GM18858 (cell line): ENCODE measurements around the gene NAALADL2.

Experiments
- ATAC-seq: cut with Tn5 transposase; IDR thresholded peaks from one replicate; pipeline ENCODE4 v1.9.1; 2021; ENCODE audit not compliant: unreplicated experiment

NAALADL2 gene

DNA sequence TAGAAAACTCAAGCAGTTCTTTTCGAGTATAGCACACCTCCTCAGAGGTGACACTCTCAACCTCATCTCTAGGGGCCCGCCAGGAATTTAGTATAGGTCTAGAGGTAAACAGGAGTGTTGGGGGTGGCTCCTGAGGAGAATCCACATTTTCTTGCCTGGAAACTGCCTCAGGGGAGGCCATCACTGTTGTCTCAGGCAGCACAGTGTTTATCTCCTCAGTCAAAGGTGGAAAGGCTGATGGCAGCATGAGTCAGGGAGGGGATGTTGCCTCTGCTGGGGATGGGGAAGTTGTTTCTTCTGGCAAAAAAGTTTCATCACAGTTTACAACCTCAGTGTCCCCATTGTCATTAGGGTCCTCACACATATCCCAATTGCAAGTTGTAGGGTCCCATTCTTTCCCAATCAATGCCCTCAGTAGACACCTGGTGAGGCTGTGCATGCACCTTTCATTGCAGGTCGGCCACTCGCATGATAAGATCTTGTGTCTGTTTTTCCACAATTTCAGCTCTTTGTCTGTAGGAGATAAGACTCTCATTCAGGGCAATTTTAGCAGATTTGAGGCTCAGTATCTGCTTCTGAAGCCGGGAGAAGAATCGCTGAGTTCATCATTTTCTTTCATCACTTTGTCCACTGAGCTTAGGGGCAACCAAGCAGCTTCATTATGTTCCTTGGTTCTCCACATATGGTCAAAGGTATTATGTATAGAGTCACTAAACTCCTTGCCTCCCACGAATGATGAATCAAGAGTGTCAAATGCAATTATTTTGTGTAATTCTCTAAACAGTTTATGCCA is 25.8 kb downstream of the NAALADL2 start:
- no peak for ATAC-seq

DNA sequence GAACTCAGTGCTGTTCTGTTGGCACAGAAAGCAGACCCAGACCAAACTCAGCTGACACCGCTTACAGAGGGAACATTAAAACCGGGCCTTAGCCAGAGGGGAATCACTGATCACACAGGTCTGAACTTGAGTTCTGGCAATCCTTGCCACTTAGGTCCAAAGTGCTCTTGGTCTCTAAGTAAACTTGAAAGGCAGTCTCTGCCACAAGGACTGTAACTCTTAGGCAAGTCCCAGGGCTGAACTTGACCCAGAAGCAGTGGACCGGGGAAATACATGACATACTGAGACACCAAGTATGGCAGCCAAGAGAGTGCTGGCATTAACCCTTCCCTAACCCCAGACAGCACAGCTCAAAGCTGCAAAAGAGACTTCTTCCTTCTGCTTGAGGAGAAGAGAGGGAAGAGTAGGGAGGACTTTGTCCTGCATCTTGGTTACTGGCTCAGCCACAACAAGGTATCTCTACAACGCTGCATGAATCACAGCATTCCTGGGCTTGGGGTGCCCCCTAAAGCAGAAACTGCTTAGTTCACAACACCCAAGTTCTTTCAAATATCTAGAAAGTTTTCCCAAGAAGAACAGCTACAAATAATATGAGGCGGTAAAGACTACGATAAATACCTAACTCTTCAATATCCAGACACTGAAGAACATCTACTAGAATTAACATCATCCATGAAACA is 32.5 kb downstream of the NAALADL2 start:
- ATAC-seq: no peak

GRCh38 chr3:174907027-174907426 is 47.9 kb downstream of the NAALADL2 start:
- no peak for ATAC-seq

- no peak for ATAC-seq
These were observed 48.7 kb downstream of the NAALADL2 start for GRCh38 chr3:174907628-174908407.

GRCh38 chr3:174931473-174932353 is 72.6 kb downstream of the NAALADL2 start:
- no peak for ATAC-seq

DNA sequence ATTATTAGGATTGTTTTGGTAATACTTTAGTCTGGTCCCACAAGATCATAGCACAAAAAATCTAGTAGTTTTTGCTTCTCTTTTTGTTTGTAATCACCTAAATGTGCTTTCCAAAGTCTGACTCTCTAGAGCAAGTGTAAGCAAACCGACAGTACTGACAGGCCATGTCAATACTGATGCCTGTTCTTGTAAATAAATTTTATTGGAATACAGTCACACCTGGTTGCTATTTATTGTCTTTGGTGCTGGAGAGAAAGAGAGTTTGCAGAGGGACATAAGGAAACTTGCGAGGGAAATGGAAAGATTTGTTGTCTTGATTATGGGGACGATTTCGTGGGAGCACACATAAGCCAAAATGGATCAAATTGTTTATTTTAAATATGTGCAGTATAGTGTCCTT is 77.5 kb downstream of the NAALADL2 start:
- no peak for ATAC-seq

- ATAC-seq: no peak
These were observed 78.3 kb downstream of the NAALADL2 start for GRCh38 chr3:174937478-174937877.

DNA sequence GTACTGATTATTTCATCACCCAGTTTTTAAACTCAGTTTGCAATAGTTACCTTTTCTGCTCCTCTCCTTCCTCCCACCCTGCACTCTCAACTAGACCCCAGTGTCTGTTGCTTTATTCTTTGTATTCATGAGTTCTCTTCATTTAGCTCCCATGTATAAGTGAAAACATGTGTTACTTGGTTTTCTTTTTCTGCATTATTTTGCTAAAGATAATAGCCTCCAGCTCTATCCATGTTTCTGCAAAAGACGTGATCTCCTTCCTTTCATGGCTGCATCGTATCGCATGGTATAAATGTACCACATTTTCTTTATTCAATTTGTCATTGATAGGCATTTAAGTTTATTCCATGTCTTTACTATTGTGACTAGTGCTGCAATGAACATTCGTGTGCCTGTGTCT is 79.0 kb downstream of the NAALADL2 start:
- ATAC-seq: no peak

GRCh38 chr3:174940151-174940550 is 81.0 kb downstream of the NAALADL2 start:
- no peak for ATAC-seq

GRCh38 chr3:174945276-174945675 is 86.1 kb downstream of the NAALADL2 start:
- ATAC-seq: no peak

- ATAC-seq: no peak
These were observed 86.8 kb downstream of the NAALADL2 start for GRCh38 chr3:174945951-174946350.

DNA sequence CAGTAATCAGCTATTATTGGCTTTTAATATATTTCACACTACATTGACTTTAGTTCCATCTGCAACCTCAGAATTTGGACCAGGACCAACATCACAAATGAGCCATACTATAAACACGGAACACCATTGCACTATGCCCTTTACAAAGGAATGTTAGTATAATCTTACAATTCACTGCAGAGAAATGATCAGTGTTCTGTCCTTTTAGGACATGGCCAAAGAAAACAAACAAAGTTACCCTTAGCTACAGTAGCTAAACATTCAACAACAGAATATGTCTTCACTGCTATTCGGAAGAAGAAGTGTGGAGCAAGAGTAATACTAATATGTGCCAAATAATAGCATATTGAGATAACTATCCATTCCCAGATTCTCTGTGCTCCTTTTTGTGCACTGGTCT is 90.4 kb downstream of the NAALADL2 start:
- ATAC-seq: no peak

DNA sequence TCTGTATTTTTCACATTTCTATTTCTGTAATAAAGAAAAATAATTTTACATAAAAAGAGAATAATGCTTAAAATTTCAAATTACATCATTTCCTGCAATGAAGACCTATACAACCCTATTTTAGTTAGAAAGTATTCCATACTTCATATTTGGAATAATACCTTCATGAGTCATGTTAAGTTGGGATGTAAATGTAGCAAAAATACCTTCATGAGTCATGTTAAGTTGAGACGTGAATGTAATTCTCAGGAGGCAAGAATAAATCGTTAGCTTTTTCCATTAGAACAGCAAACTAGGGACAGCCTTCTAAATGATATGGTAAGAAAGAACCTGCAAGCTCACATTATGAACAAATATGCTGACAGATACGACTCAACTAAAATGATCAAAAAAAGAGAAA is 91.9 kb downstream of the NAALADL2 start:
- no peak for ATAC-seq

DNA sequence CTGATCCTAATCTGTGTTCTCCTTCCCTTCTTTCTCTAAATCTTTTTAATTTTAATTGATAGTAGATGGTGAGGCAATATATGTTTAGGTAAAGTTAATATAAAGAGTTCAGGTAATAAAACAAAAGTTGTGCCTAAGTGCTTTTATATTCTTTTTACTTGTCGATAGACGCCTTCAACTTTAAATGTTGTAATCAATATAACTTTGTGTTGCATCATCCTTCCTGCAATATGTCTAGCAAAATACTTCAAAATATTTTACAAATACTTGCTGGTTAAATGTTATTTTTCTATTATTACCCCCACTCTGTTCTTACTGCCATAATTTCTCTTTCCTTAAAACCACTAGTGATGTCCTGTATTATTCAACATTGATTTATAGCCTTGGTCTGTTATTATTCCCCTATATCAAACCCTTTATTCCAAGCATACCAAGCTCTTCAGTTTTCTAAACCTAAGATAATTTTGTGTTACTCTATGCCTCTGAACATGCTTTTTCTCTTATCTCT is 92.4 kb downstream of the NAALADL2 start:
- no peak for ATAC-seq

GRCh38 chr3:174953068-174953467 is 93.9 kb downstream of the NAALADL2 start:
- ATAC-seq: no peak

DNA sequence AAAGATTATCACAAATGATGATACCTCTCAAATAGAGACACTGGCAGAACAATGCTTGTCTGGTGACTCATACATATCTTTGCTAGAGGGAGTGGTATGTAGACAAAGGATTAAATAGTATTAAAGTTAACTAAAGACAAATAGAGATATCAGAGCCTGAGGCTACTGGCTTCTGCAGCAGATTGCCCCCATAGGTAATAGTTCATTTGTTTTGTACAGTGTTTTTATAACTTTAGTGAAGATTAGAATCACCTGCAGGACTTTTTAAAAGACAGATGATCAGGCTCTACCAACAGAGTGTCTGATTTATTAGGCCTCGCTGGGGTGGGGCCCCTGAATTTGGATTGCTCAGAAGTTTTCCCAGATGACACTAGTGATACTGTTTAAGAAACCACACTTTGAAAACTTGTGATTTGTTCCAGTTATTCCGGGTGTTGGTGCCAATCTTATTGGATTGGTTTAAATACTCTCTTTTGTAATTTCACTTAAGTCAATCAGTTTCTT is 96.4 kb downstream of the NAALADL2 start:
- no peak for ATAC-seq

DNA sequence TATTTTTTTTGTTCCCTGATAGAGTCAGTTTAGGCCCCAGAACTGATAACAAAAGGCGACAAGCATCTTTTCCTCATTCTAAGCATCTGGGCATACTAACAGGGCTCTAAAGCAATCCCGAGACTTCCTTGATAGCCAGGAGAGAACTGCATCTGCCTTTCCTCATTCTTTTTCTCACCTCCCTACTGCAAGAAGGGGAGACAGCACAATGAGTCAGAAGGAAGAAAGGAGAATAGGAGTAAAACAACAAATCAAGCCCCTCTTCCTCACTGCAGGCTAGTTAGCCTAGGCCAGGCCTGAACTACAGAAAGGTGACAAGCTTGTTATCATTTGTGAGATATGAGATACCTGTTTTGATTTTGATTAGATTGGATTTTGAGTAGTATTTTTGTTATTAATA is 97.9 kb downstream of the NAALADL2 start:
- no peak for ATAC-seq

DNA sequence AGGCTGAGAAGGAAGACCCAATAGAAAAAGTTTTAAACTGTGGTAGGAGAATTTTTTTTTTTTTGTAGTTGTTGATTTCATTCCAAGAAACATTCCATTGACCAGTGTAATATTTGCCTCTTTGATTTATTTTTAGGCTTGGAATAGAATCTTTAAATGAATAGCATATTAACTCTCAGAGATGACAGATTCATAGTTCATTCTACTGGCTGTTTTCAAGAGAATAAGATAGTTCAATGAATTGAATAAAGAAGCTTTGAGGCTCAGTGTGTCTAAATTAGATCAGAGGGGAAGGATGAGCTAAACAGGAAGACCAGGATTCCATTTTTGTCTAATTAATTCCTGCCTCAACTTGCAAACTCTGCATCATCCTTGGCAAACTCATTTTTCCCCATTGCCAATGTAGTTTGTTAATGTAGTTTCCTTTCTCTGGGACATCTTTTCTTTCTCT is 98.4 kb downstream of the NAALADL2 start:
- no peak for ATAC-seq

- ATAC-seq: no peak
These were observed 99.7 kb downstream of the NAALADL2 start for GRCh38 chr3:174958671-174959328.

DNA sequence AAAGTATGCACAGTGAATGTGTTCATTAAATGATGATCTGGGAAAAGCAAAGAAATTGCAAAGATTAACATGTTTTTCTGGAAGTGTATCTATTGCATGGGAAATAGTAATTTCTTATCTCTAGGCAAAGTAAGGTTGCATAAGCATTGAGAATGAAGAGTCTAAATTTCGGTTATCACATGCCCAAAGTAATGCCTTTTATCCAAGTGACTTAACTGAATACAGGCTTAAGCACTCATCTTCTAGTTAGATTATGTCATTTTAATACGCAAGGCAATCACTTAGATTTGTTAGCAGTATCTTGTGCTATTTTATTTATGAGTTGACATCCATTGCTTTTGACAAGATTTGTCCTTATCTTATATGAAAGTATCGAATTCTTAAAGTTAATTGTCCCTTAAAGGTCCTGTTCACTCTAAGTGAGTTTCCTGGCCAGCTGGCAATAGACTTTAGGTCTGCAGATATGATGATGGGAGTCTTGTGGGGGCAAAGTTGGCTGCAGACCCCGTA is 100.5 kb downstream of the NAALADL2 start:
- no peak for ATAC-seq
